ENCODE results near the gene GJB5.

The GJB5 gene

GRCh38 chr1:34796990-34797389 lies 42.1 kb downstream of the GJB5 start:
- DNase-seq, result no peak

GRCh38 chr1:34800214-34800613 lies 45.4 kb downstream of the GJB5 start:
- DNase-seq, result no peak

- no peak for DNase-seq
Observed at GRCh38 chr1:34803770-34804169, 48.9 kb downstream of the GJB5 start.

GRCh38 chr1:34806396-34806795 lies 51.5 kb downstream of the GJB5 start:
- DNase-seq, result no peak

Data from NCI-H1048 (cell line).